ENCODE data around the gene PPM1L. TPM values are rescaled to one million over a fixed set of nuclear protein-coding genes. Genes with fewer than 3 reads are reported as not detected.

The PPM1L gene
- total RNA-seq, 2 donors from 2014 or later: 7.6 to 13.7 TPM

DNA sequence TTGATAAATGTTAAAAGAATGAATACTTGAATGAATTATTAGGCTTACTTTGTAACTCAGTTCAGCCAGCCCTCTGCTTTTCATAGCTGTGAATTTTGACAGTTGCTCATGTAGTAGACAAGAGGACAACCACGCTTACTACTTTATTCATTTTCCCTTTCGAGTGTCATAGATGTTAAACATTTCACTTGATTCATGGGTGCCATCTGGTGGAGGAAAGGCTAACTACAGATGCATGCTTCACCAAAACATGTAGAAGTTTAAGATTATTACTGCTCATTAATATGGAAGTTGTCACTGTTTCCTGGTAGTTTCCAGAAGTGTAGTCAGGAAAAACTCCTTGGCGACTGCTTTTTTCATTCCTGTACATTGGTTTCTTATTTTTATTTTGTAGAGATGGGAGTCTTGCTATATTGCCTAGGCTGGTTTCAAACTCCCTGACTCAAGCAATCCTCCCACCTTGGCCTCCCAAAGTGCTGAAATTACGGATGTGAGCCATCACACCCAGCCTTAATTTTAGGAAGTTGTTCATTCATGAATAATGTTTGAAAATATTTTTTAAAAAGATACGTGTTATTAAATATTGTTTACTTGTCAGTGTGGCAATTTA lies 186.0 kb downstream of the PPM1L start:
- ATAC-seq: peak; percentile 92
- intact Hi-C loops (cut with DNase I): no loop called here
- Histone ChIP-seq H3K9me3 (no peaks in the 10 kb centered on the region), H3K27me3 (no peaks in the 10 kb centered on the region), H3K4me1 (no peaks in the 10 kb centered on the region), H3K4me3 (no peak overlapping the region), H3K27ac (no peak overlapping the region), H3K36me3 (replicated peaks in 1 of 2; ENCODE audit: insufficient read depth in 1 of 2, low read depth in 2 of 2) (no peaks in the 10 kb centered on the region)
- TF ChIP-seq, protein P1, sequence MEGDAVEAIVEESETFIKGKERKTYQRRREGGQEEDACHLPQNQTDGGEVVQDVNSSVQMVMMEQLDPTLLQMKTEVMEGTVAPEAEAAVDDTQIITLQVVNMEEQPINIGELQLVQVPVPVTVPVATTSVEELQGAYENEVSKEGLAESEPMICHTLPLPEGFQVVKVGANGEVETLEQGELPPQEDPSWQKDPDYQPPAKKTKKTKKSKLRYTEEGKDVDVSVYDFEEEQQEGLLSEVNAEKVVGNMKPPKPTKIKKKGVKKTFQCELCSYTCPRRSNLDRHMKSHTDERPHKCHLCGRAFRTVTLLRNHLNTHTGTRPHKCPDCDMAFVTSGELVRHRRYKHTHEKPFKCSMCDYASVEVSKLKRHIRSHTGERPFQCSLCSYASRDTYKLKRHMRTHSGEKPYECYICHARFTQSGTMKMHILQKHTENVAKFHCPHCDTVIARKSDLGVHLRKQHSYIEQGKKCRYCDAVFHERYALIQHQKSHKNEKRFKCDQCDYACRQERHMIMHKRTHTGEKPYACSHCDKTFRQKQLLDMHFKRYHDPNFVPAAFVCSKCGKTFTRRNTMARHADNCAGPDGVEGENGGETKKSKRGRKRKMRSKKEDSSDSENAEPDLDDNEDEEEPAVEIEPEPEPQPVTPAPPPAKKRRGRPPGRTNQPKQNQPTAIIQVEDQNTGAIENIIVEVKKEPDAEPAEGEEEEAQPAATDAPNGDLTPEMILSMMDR (IDR thresholded peaks at IDR 0.05): peak; percentile 29 to 93 (median 91)
- TF ChIP-seq POLR2A (IDR thresholded peaks at IDR 0.05): no peak
- peak; percentile 75 to 86 (median 84) for DNase-seq
- 25 to 26% methylated on average over 5 of the region's 5 CpGs for WGBS, 2 donors

DNA sequence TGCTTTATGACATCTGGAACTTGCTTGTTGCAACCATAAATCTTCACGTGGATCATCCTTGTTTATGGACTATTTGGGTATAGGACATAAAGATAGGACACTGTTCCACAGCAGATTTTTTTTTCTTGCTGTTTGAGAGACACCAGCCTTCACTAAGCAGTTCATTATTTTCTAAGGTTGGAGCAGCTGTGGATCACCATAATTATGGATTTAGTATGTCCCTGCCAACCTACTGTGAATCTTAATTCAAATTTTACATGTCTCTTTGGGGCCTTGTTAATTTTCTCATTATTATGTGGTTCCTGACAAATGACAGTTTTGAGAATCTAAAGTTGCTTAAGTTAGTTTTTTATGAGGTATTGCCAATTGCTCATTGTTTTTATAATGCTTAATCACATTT lies 188.0 kb downstream of the PPM1L start:
- TF ChIP-seq, protein P1 (IDR thresholded peaks at IDR 0.05): no peak
- TF ChIP-seq POLR2A (IDR thresholded peaks at IDR 0.05): no peak
- no peak overlapping the region for H3K27ac ChIP-seq
- no peaks in the 10 kb centered on the region for H3K4me1 ChIP-seq
- no peaks in the 10 kb centered on the region for H3K9me3 ChIP-seq
- DNase-seq (no peak), ATAC-seq (no peak)
- intact Hi-C loops (cut with DNase I): no loop called here
- H3K4me3 ChIP-seq: no peak overlapping the region
- 71 to 87% methylated on average over 1 of the region's 1 CpG for WGBS, 2 donors
- H3K36me3 ChIP-seq (replicated peaks in 1 of 2; ENCODE audit: insufficient read depth in 1 of 2, low read depth in 2 of 2): no peaks in the 10 kb centered on the region
- no peaks in the 10 kb centered on the region for H3K27me3 ChIP-seq

DNA sequence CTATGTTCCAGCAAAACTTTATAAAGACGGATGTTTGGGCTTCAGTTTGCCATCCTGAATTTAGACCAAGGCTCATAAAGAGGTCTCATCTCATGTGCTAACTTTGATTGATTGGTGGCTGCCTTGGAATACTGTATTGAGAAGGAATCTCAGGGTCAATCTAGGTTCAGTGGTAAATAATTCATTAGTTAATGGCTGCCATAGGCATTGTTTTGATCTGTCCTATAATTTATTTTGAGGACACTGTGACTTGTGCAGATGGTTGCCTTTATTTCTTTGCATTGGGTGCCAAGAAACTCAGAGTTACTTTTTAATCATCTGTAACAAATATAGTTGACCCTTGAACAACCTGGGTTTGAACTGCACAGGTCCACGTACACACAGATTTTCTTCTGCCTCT lies 189.3 kb downstream of the PPM1L start:
- 46 to 63% methylated on average over 2 of the region's 2 CpGs for WGBS, 2 donors
- no peak overlapping the region for H3K27ac ChIP-seq
- TF ChIP-seq, protein P1 (IDR thresholded peaks at IDR 0.05): no peak
- TF ChIP-seq POLR2A (IDR thresholded peaks at IDR 0.05): no peak
- intact Hi-C loops (cut with DNase I): no loop called here
- H3K27me3 ChIP-seq: no peaks in the 10 kb centered on the region
- no peaks in the 10 kb centered on the region for H3K36me3 ChIP-seq (replicated peaks in 1 of 2; ENCODE audit: insufficient read depth in 1 of 2, low read depth in 2 of 2)
- no peak for ATAC-seq
- H3K9me3 ChIP-seq: no peaks in the 10 kb centered on the region
- H3K4me1 ChIP-seq: peaks cover 1% of the 10 kb centered on the region
- DNase-seq: no peak
- no peak overlapping the region for H3K4me3 ChIP-seq

DNA sequence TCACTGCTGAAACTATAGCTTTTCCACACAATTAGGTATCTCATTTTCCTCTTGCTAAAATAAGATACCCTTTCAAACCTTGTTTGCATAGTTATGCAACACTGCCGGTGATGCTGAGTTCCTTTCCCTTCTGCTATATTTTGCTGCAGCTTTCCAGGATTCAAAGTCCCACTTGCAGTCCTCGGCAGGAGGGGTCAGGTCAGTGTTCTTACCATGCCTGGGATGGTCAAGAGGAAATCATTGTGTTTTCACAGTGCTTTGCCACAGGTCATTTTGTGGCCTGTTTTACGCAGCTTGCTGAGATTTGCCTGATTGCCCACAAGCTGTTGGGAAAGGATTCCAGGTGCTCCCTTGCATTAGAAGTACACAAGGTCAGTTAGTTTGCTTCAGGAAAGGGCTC lies 192.2 kb downstream of the PPM1L start:
- 18 to 24% methylated on average over 3 of the region's 3 CpGs for WGBS, 2 donors
- no peak for ATAC-seq
- peak in 1 of 4 donors; percentile 15 for DNase-seq

More for the DNA sequence above, 192.2 kb downstream of the PPM1L start:
- no peak for TF ChIP-seq POLR2A (IDR thresholded peaks at IDR 0.05)
- TF ChIP-seq, protein P1 (IDR thresholded peaks at IDR 0.05): no peak
- no peaks in the 10 kb centered on the region for H3K36me3 ChIP-seq (replicated peaks in 1 of 2; ENCODE audit: insufficient read depth in 1 of 2, low read depth in 2 of 2)
- H3K27me3 ChIP-seq: no peaks in the 10 kb centered on the region
- H3K27ac ChIP-seq: no peak overlapping the region
- H3K4me1 ChIP-seq: peaks cover 19% of the 10 kb centered on the region
- H3K4me3 ChIP-seq: no peak overlapping the region
- intact Hi-C loops (cut with DNase I): no loop called here
- no peaks in the 10 kb centered on the region for H3K9me3 ChIP-seq
